ENCODE measurements around the gene GLB1L2.

Gene GLB1L2

GRCh38 chr11:134398079-134398444 lies 66.3 kb downstream of the GLB1L2 start:
- Histone ChIP-seq H3K36me3 (replicated peaks; ENCODE audit: low read depth, low read length) (no peaks in the 10 kb centered on the region), H3K27ac (ENCODE audit: low read length) (no peak overlapping the region), H3K27me3 (ENCODE audit: low read depth, low read length) (no peaks in the 10 kb centered on the region), H3K9me3 (ENCODE audit: insufficient read depth, low read length) (no peaks in the 10 kb centered on the region), H3K4me3 (ENCODE audit: low read length) (no peak overlapping the region), H3K4me2 (ENCODE audit: low read length) (no peak overlapping the region), H2AFZ (ENCODE audit: low read depth, low read length) (no peak overlapping the region), H4K20me1 (ENCODE audit: insufficient read depth, low read length) (no peaks in the 10 kb centered on the region), H3K79me2 (ENCODE audit: low read length) (no peaks in the 10 kb centered on the region), H3K9ac (ENCODE audit: low read length) (no peak overlapping the region), H3K4me1 (ENCODE audit: low read length) (no peaks in the 10 kb centered on the region)
- TF ChIP-seq CTCF (IDR thresholded peaks at IDR 0.05; ENCODE audit: low read depth, low read length) (no peak), EZH2phosphoT487 (IDR thresholded peaks at IDR 0.05; ENCODE audit: low read depth) (no peak)

GRCh38 chr11:134398644-134399292 lies 67.0 kb downstream of the GLB1L2 start:
- Histone ChIP-seq H3K4me2 (ENCODE audit: low read length) (no peak overlapping the region), H3K27ac (ENCODE audit: low read length) (no peak overlapping the region), H3K9ac (ENCODE audit: low read length) (no peak overlapping the region), H3K27me3 (ENCODE audit: low read depth, low read length) (no peaks in the 10 kb centered on the region), H3K4me1 (ENCODE audit: low read length) (no peaks in the 10 kb centered on the region), H3K9me3 (ENCODE audit: insufficient read depth, low read length) (no peaks in the 10 kb centered on the region), H3K4me3 (ENCODE audit: low read length) (no peak overlapping the region), H4K20me1 (ENCODE audit: insufficient read depth, low read length) (no peaks in the 10 kb centered on the region), H3K79me2 (ENCODE audit: low read length) (no peaks in the 10 kb centered on the region), H3K36me3 (replicated peaks; ENCODE audit: low read depth, low read length) (no peaks in the 10 kb centered on the region), H2AFZ (ENCODE audit: low read depth, low read length) (no peak overlapping the region)
- TF ChIP-seq CTCF (IDR thresholded peaks at IDR 0.05; ENCODE audit: low read depth, low read length) (no peak), EZH2phosphoT487 (IDR thresholded peaks at IDR 0.05; ENCODE audit: low read depth) (no peak)

GRCh38 chr11:134399293-134399654 lies 67.5 kb downstream of the GLB1L2 start:
- no peaks in the 10 kb centered on the region for H3K4me1 ChIP-seq (ENCODE audit: low read length)
- H3K4me3 ChIP-seq (ENCODE audit: low read length), result no peak overlapping the region
- H2AFZ ChIP-seq (ENCODE audit: low read depth, low read length), result no peak overlapping the region
- no peaks in the 10 kb centered on the region for H4K20me1 ChIP-seq (ENCODE audit: insufficient read depth, low read length)
- H3K9me3 ChIP-seq (ENCODE audit: insufficient read depth, low read length), result no peaks in the 10 kb centered on the region
- no peak overlapping the region for H3K27ac ChIP-seq (ENCODE audit: low read length)
- H3K4me2 ChIP-seq (ENCODE audit: low read length), result no peak overlapping the region
- no peaks in the 10 kb centered on the region for H3K27me3 ChIP-seq (ENCODE audit: low read depth, low read length)
- H3K36me3 ChIP-seq (replicated peaks; ENCODE audit: low read depth, low read length), result no peaks in the 10 kb centered on the region
- no peaks in the 10 kb centered on the region for H3K79me2 ChIP-seq (ENCODE audit: low read length)
- no peak overlapping the region for H3K9ac ChIP-seq (ENCODE audit: low read length)
- TF ChIP-seq EZH2phosphoT487 (IDR thresholded peaks at IDR 0.05; ENCODE audit: low read depth) (no peak), CTCF (IDR thresholded peaks at IDR 0.05; ENCODE audit: low read depth, low read length) (no peak)

GRCh38 chr11:134399996-134400395 lies 68.2 kb downstream of the GLB1L2 start:
- TF ChIP-seq EZH2phosphoT487 (IDR thresholded peaks at IDR 0.05; ENCODE audit: low read depth), result no peak
- TF ChIP-seq CTCF (IDR thresholded peaks at IDR 0.05; ENCODE audit: low read depth, low read length), result no peak
- Histone ChIP-seq H3K4me2 (ENCODE audit: low read length) (no peak overlapping the region), H3K4me3 (ENCODE audit: low read length) (no peak overlapping the region), H2AFZ (ENCODE audit: low read depth, low read length) (no peak overlapping the region), H3K9ac (ENCODE audit: low read length) (no peak overlapping the region), H3K27me3 (ENCODE audit: low read depth, low read length) (no peaks in the 10 kb centered on the region), H4K20me1 (ENCODE audit: insufficient read depth, low read length) (no peaks in the 10 kb centered on the region), H3K36me3 (replicated peaks; ENCODE audit: low read depth, low read length) (no peaks in the 10 kb centered on the region), H3K79me2 (ENCODE audit: low read length) (no peaks in the 10 kb centered on the region), H3K27ac (ENCODE audit: low read length) (no peak overlapping the region), H3K9me3 (ENCODE audit: insufficient read depth, low read length) (no peaks in the 10 kb centered on the region), H3K4me1 (ENCODE audit: low read length) (no peaks in the 10 kb centered on the region)
